ENCODE results near the gene CLSTN3. TPM values are rescaled to one million over a fixed set of nuclear protein-coding genes. Genes with fewer than 3 reads are reported as not detected.

Gene CLSTN3
- total and polyA plus RNA-seq, 2 of the 13 experiments (the other 11 are each of a cell fraction or from before 2014, with no cell fraction given), result 26.2 to 94.1 TPM

- TF ChIP-seq HNF1A (IDR thresholded peaks at IDR 0.05; ENCODE audit: low read depth) (no peak; the same call in 1 of the 2 replicates), HNF1A (CRISPR knock-in tag; IDR thresholded peaks at IDR 0.05; ENCODE audit: borderline replicate concordance) (peak; percentile 28; the same call in 1 of the 2 replicates), ZSCAN5A (CRISPR knock-in tag; IDR thresholded peaks at IDR 0.05; ENCODE audit: borderline replicate concordance) (peak; percentile 83; the same call in 1 of the 2 replicates), ZNF768 (CRISPR knock-in tag; IDR thresholded peaks at IDR 0.05) (peak; percentile 42; the same call in 1 of the 2 replicates), BRD4 (CRISPR knock-in tag; IDR thresholded peaks at IDR 0.05) (peak; percentile 74), SOX6 (IDR thresholded peaks at IDR 0.05) (no peak), SOX6 (CRISPR knock-in tag; IDR thresholded peaks at IDR 0.05) (peak; percentile 27; the same call in 1 of the 2 replicates), RCOR2 (CRISPR knock-in tag; IDR thresholded peaks at IDR 0.05) (no peak), TBX2 (CRISPR knock-in tag; IDR thresholded peaks at IDR 0.05; ENCODE audit: borderline replicate concordance) (peak; percentile 68; the same call in 1 of the 2 replicates), MXI1 (IDR thresholded peaks at IDR 0.05; ENCODE audit: borderline replicate concordance, low read depth, low read length) (no peak), STAT6 (CRISPR knock-in tag; IDR thresholded peaks at IDR 0.05; ENCODE audit: borderline replicate concordance) (0 out of 2 replicates have a peak, but pooled peaks have one; percentile 26), KDM3A (CRISPR knock-in tag; IDR thresholded peaks at IDR 0.05; ENCODE audit: low read depth) (peak; percentile 82), POLR2G (IDR thresholded peaks at IDR 0.05; ENCODE audit: low read depth, low read length) (peak; percentile 86), TEAD3 (CRISPR knock-in tag; optimal IDR thresholded peaks at IDR 0.05; ENCODE audit: borderline replicate concordance) (no peak), THAP7 (CRISPR knock-in tag; IDR thresholded peaks at IDR 0.05) (peak; percentile 48; the same call in 1 of the 2 replicates), ZNF180 (CRISPR knock-in tag; IDR thresholded peaks at IDR 0.05; ENCODE audit: borderline replicate concordance, low read depth) (no peak), ZBTB34 (CRISPR knock-in tag; IDR thresholded peaks at IDR 0.05) (peak; percentile 85)
Observed at GRCh38 chr12:7108003-7108795, 22.0 kb upstream of the CLSTN3 start (continued).

All from HepG2 (cell line).